ENCODE measurements around the gene FNDC3A. TPM values are rescaled to one million over a fixed set of nuclear protein-coding genes. Genes with fewer than 3 reads are reported as not detected.
"Not testable (repeated sequence)": the region's sequence is repeated elsewhere in the genome, so short reads cannot be mapped to it uniquely, and the experiment has no call there.

The FNDC3A gene
- total and polyA plus RNA-seq, 4 donors = 48.4 to 115 (median 71.9) TPM

- DNase-seq (ENCODE audit: low read depth in 4 of 6, low spot score in 6 of 6) = no peak
- H3K27me3 ChIP-seq (ENCODE audit: control insufficient read depth, insufficient read depth, low read length) = no peaks in the 10 kb centered on the region
- no peaks in the 10 kb centered on the region for H3K36me3 ChIP-seq (ENCODE audit: control insufficient read depth, insufficient read depth, low read length)
- no peaks in the 10 kb centered on the region for H3K9me3 ChIP-seq (ENCODE audit: control insufficient read depth, insufficient read depth, low read length)
- no CpG with 5 or more reads among the region's 1 CpG for WGBS (ENCODE audit: insufficient coverage)
- H3K4me1 ChIP-seq (ENCODE audit: control insufficient read depth, insufficient read depth, low read length) = no peaks in the 10 kb centered on the region
- H3K4me3 ChIP-seq (ENCODE audit: low read depth, low read length) = no peak overlapping the region
- no peak overlapping the region for H3K27ac ChIP-seq (ENCODE audit: low read depth, low read length)
These were observed 87.8 kb downstream of the FNDC3A start for GRCh38 chr13:49063497-49063896.

GRCh38 chr13:49064476-49064875, 88.8 kb downstream of the FNDC3A start:
- DNase-seq (ENCODE audit: low read depth in 4 of 6, low spot score in 6 of 6) = no peak
- Histone ChIP-seq H3K27ac (ENCODE audit: low read depth, low read length) (no peak overlapping the region), H3K36me3 (ENCODE audit: control insufficient read depth, insufficient read depth, low read length) (no peaks in the 10 kb centered on the region), H3K4me3 (ENCODE audit: low read depth, low read length) (no peak overlapping the region), H3K4me1 (ENCODE audit: control insufficient read depth, insufficient read depth, low read length) (no peaks in the 10 kb centered on the region), H3K9me3 (ENCODE audit: control insufficient read depth, insufficient read depth, low read length) (no peaks in the 10 kb centered on the region), H3K27me3 (ENCODE audit: control insufficient read depth, insufficient read depth, low read length) (no peaks in the 10 kb centered on the region)
- WGBS (ENCODE audit: insufficient coverage) = 87% methylated on average over 2 of the region's 3 CpGs

GRCh38 chr13:49066856-49067255, 91.1 kb downstream of the FNDC3A start:
- DNase-seq (ENCODE audit: low read depth in 4 of 6, low spot score in 6 of 6) = no peak
- no peak overlapping the region for H3K4me3 ChIP-seq (ENCODE audit: low read depth, low read length)
- 71% methylated on average over 1 of the region's 2 CpGs for WGBS (ENCODE audit: insufficient coverage)
- no peaks in the 10 kb centered on the region for H3K27me3 ChIP-seq (ENCODE audit: control insufficient read depth, insufficient read depth, low read length)
- no peaks in the 10 kb centered on the region for H3K36me3 ChIP-seq (ENCODE audit: control insufficient read depth, insufficient read depth, low read length)
- no peak overlapping the region for H3K27ac ChIP-seq (ENCODE audit: low read depth, low read length)
- no peaks in the 10 kb centered on the region for H3K4me1 ChIP-seq (ENCODE audit: control insufficient read depth, insufficient read depth, low read length)
- no peaks in the 10 kb centered on the region for H3K9me3 ChIP-seq (ENCODE audit: control insufficient read depth, insufficient read depth, low read length)

GRCh38 chr13:49068498-49068897, 92.8 kb downstream of the FNDC3A start:
- DNase-seq (ENCODE audit: low read depth in 4 of 6, low spot score in 6 of 6); H3K36me3 ChIP-seq (ENCODE audit: control insufficient read depth, insufficient read depth, low read length); H3K4me1 ChIP-seq (ENCODE audit: control insufficient read depth, insufficient read depth, low read length); H3K4me3 ChIP-seq (ENCODE audit: low read depth, low read length); H3K27me3 ChIP-seq (ENCODE audit: control insufficient read depth, insufficient read depth, low read length); H3K27ac ChIP-seq (ENCODE audit: low read depth, low read length); H3K9me3 ChIP-seq (ENCODE audit: control insufficient read depth, insufficient read depth, low read length): not testable (repeated sequence)
- WGBS (ENCODE audit: insufficient coverage) = no CpG with 5 or more reads among the region's 1 CpG

- H3K4me1 ChIP-seq (ENCODE audit: control insufficient read depth, insufficient read depth, low read length); H3K4me3 ChIP-seq (ENCODE audit: low read depth, low read length); H3K27me3 ChIP-seq (ENCODE audit: control insufficient read depth, insufficient read depth, low read length); DNase-seq (ENCODE audit: low read depth in 4 of 6, low spot score in 6 of 6); H3K9me3 ChIP-seq (ENCODE audit: control insufficient read depth, insufficient read depth, low read length); H3K27ac ChIP-seq (ENCODE audit: low read depth, low read length); H3K36me3 ChIP-seq (ENCODE audit: control insufficient read depth, insufficient read depth, low read length): not testable (repeated sequence)
- WGBS (ENCODE audit: insufficient coverage) = 90% methylated on average over 3 of the region's 6 CpGs
These were observed 94.3 kb downstream of the FNDC3A start for GRCh38 chr13:49070021-49070420.

GRCh38 chr13:49071341-49071937, 95.7 kb downstream of the FNDC3A start:
- WGBS (ENCODE audit: insufficient coverage) = no CpG with 5 or more reads among the region's 1 CpG
- no peak overlapping the region for H3K27ac ChIP-seq (ENCODE audit: low read depth, low read length)
- no peaks in the 10 kb centered on the region for H3K27me3 ChIP-seq (ENCODE audit: control insufficient read depth, insufficient read depth, low read length)
- DNase-seq (ENCODE audit: low read depth in 4 of 6, low spot score in 6 of 6) = no peak
- H3K4me1 ChIP-seq (ENCODE audit: control insufficient read depth, insufficient read depth, low read length) = no peaks in the 10 kb centered on the region
- no peaks in the 10 kb centered on the region for H3K9me3 ChIP-seq (ENCODE audit: control insufficient read depth, insufficient read depth, low read length)
- H3K4me3 ChIP-seq (ENCODE audit: low read depth, low read length) = no peak overlapping the region
- no peaks in the 10 kb centered on the region for H3K36me3 ChIP-seq (ENCODE audit: control insufficient read depth, insufficient read depth, low read length)

GRCh38 chr13:49082653-49083536, 107.2 kb downstream of the FNDC3A start:
- Histone ChIP-seq H3K36me3 (ENCODE audit: control insufficient read depth, insufficient read depth, low read length) (no peaks in the 10 kb centered on the region), H3K4me3 (ENCODE audit: low read depth, low read length) (no peak overlapping the region), H3K4me1 (ENCODE audit: control insufficient read depth, insufficient read depth, low read length) (no peaks in the 10 kb centered on the region), H3K9me3 (ENCODE audit: control insufficient read depth, insufficient read depth, low read length) (no peaks in the 10 kb centered on the region), H3K27me3 (ENCODE audit: control insufficient read depth, insufficient read depth, low read length) (no peaks in the 10 kb centered on the region), H3K27ac (ENCODE audit: low read depth, low read length) (no peak overlapping the region)
- no peak for DNase-seq (ENCODE audit: low read depth in 4 of 6, low spot score in 6 of 6)
- WGBS (ENCODE audit: insufficient coverage) = 100% methylated on average over 1 of the region's 4 CpGs

GRCh38 chr13:49084961-49085360, 109.2 kb downstream of the FNDC3A start:
- Histone ChIP-seq H3K4me1 (ENCODE audit: control insufficient read depth, insufficient read depth, low read length) (no peaks in the 10 kb centered on the region), H3K27ac (ENCODE audit: low read depth, low read length) (no peak overlapping the region), H3K9me3 (ENCODE audit: control insufficient read depth, insufficient read depth, low read length) (no peaks in the 10 kb centered on the region), H3K4me3 (ENCODE audit: low read depth, low read length) (no peak overlapping the region), H3K27me3 (ENCODE audit: control insufficient read depth, insufficient read depth, low read length) (no peaks in the 10 kb centered on the region), H3K36me3 (ENCODE audit: control insufficient read depth, insufficient read depth, low read length) (no peaks in the 10 kb centered on the region)
- no peak for DNase-seq (ENCODE audit: low read depth in 4 of 6, low spot score in 6 of 6)
- 100% methylated on average over 2 of the region's 3 CpGs for WGBS (ENCODE audit: insufficient coverage)

- WGBS (ENCODE audit: insufficient coverage) = no CpG with 5 or more reads among the region's 2 CpGs
- Histone ChIP-seq H3K36me3 (ENCODE audit: control insufficient read depth, insufficient read depth, low read length) (no peaks in the 10 kb centered on the region), H3K4me1 (ENCODE audit: control insufficient read depth, insufficient read depth, low read length) (no peaks in the 10 kb centered on the region), H3K9me3 (ENCODE audit: control insufficient read depth, insufficient read depth, low read length) (no peaks in the 10 kb centered on the region), H3K27me3 (ENCODE audit: control insufficient read depth, insufficient read depth, low read length) (no peaks in the 10 kb centered on the region), H3K4me3 (ENCODE audit: low read depth, low read length) (no peak overlapping the region), H3K27ac (ENCODE audit: low read depth, low read length) (no peak overlapping the region)
- DNase-seq (ENCODE audit: low read depth in 4 of 6, low spot score in 6 of 6) = no peak
These were observed 111.0 kb downstream of the FNDC3A start for GRCh38 chr13:49086722-49087121.

- no peak for DNase-seq (ENCODE audit: low read depth in 4 of 6, low spot score in 6 of 6)
- no peaks in the 10 kb centered on the region for H3K27me3 ChIP-seq (ENCODE audit: control insufficient read depth, insufficient read depth, low read length)
- H3K9me3 ChIP-seq (ENCODE audit: control insufficient read depth, insufficient read depth, low read length) = no peaks in the 10 kb centered on the region
- 96% methylated on average over 3 of the region's 5 CpGs for WGBS (ENCODE audit: insufficient coverage)
- no peaks in the 10 kb centered on the region for H3K4me1 ChIP-seq (ENCODE audit: control insufficient read depth, insufficient read depth, low read length)
- H3K36me3 ChIP-seq (ENCODE audit: control insufficient read depth, insufficient read depth, low read length) = no peaks in the 10 kb centered on the region
- H3K4me3 ChIP-seq (ENCODE audit: low read depth, low read length) = no peak overlapping the region
- no peak overlapping the region for H3K27ac ChIP-seq (ENCODE audit: low read depth, low read length)
These were observed 117.7 kb downstream of the FNDC3A start for GRCh38 chr13:49093376-49093775.

Measured in spinal cord (tissue), 10 donors.